Hematopoietic multipotent progenitor cell (in vitro differentiated cells): ENCODE measurements around the gene PSMG1. TPM values are rescaled to one million over a fixed set of nuclear protein-coding genes. Genes with fewer than 3 reads are reported as not detected.
A peak's percentile ranks its signal among the peaks of the same experiment; 100 is the strongest.
"Not testable (repeated sequence)": the region's sequence is repeated elsewhere in the genome, so short reads cannot be mapped to it uniquely, and the experiment has no call there.

Experiments used
- DNase-seq, 3 donors: peaks; one replicate each; pipeline ENCODE4 v3.0.0-alpha.2; 2011 to 2015; ENCODE audit warnings: low read depth in 2 of 3, low spot score in 2 of 3
- total RNA-seq: library from RNA; depleted of rRNA; stranded (reverse); fragments of >200 nt; gene quantifications from one replicate; pipeline ENCODE4 v1.2.3, GENCODE V29; 2012

The PSMG1 gene
- total RNA-seq, 1 donor = 21.3 TPM

DNA sequence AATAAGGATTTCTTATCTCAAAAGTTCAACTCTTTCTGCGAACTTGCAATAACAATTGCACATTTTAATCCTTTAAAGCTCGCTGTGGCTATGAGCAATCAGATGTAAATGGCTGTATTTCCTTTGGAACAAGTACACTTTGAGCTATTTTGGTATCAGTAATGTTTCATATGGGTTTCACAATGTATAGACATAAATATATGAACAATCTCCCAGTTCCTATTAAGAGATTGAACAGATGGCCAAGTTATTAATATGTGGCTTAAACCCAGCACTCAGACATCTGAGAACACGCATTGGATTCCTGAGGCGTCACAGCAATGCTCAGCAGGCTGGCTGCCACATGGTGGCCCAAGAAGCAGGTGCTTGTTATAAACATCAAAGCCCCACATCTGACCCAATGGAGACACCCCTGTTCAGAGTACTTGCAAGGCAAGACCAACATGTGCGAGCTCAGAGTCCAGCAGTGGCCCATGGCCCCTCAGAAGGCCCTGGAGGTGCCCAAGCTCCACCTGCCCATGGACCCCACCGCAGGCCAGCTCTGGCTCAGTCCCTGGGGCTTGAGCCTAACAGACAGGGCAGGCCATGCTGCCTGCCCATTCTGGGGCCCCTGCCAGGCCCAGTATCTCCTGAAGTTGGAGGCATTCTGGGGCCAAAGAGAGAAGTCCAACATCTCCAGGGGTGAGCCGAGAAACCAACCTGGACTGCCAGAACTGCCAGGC is 23.7 kb downstream of the PSMG1 start:
- DNase-seq = no peak

DNA sequence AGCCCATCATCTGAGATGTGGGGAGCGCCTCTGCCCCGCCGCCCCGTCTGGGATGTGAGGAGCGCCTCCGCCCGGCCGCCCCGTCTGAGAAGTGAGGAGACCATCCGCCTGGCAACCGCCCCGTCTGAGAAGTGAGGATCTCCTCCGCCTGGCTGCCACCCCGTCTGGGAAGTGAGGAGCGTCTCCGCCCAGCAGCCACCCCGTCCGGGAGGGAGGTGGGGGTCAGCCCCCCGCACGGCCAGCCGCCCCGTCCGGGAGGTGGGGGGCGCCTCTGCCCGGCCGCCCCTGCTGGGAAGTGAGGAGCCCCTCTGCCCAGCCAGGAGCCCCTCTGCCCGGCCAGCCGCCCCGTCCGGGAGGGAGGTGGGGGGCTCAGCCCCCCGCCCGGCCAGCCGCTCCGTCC is 26.0 kb downstream of the PSMG1 start:
- DNase-seq = not testable (repeated sequence)

DNA sequence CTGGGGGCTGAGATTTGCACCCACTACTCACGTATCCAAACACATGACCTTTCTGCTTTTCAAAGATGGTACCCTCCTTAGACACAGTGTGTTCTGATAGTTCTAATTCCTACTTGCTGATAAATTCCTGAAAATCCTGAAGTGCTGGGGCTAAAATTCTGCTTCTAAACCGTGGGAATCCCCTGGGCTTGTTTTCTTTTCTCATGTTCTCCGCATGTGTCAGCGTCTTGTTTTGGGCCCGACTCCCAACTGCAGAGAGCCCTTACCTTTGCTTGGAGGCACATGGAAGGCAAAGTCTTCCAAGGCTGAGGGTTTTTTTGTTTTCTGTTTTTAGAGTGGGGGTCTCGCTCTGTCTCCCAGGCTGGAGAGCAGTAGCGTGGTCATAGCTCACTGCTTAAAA is 27.2 kb downstream of the PSMG1 start:
- DNase-seq = no peak

DNA sequence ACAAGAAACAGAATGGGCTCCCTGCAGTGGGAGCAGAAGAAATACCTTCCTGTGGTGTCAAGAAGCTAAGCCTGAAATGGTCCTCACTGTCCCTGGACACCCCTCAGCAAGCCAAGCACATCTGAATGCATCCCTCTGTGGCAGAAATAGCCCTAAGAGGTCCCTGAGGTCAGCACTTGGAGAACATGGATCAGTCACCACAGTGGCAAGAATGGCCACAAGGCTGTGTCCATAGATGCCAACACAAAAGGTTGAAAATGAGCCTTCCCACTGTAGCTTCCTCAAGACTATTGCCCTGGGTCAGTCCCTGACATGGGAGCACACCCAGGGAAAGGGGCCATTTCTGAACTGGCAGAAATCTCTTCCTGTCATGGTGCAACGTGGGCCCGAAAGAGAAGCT is 27.7 kb downstream of the PSMG1 start:
- DNase-seq = no peak

DNA sequence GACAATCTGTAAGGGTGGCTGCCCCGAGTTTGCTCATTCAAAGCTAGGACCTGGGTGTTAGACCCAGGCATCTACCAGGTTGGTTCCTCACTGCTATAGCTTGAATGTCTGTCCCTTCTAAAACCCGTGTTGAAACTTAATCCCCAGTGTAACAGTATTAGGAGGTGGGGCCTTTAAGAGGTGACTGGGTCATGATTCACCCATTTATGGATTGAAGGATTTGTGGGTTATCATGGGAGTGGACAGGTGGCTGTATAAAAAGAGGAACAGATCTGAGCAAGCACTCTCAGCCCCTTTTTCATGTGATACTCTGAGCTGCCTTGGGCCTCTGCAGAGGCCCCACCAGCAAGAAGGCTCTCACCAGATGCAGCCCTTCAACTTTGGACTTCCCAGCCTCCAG is 29.4 kb downstream of the PSMG1 start:
- no peak for DNase-seq

DNA sequence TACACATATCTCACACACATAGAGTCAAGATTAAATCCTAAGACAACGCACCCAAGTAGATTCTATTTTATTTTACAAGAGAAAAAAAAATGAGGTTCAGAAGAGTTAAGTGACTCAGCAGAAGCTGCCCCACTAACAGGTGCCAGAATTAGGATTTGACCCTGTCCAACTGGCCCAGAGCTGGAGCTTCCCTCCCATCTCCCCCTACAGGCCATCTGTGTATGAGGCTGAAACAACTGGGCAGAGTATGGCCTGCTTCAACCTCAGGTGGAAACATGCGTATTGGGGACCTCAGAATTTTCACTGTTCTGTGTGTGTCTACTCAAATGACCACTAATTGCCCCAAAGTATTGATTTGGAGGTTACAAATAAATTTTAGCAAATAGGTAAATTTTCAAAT is 29.9 kb downstream of the PSMG1 start:
- peak in 2 of 3 donors; percentile 18 to 26 for DNase-seq

DNA sequence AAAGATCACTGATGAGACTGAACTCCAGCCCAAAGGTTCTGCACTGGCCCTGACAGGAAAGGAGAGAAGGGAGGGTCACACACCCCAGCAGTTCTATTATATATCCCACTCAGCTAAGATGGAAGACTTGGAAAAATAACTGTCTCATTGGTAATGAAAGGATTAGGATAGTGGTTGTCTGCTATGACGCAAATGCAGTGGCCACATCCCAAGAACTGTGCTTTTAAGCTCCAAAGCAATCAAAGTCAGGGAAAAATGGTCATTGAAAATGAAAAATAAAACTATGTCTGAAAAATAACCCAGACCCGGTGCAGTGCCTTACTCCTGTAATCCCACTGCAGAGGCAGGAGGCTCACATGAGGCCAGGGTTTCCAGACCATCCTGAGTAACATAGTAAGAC is 31.0 kb downstream of the PSMG1 start:
- no peak for DNase-seq

DNA sequence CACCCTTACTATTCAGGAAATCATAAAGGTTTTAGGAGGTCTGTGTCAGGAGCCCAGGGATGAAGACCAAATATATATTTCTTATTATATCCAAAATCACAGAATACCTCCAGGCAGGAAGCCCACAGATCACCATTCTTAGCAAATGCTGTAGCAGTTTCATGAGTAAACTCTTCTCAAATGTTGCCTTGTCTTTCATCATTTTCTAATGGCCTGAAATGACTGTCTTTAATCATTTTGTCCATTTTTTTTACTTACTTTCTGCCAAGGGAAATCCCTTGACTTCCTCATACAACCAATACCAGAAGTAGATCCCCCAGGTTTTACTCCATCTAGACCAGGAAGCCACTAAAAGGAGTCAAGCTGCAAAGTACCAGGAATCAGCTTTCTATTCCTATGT is 32.4 kb downstream of the PSMG1 start:
- DNase-seq = no peak

DNA sequence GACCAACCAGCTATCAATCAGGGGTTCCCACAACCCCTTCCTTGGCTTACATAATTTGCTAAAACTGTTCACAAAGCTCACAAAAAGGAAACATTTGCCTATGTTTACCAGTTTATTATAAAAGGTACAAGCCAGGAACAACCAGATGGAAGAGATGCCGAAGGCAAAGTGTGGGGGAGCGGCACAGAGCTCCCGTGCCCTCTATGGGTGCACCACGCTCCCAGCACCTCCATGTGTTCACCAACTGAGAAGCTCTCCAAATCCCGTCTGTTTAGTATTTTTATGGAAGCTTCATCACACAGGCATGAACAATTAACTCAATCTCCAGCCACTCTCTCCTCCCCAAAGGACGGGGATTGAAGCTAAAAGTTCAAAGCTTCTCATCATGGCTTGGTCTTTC is 32.9 kb downstream of the PSMG1 start:
- DNase-seq = no peak

DNA sequence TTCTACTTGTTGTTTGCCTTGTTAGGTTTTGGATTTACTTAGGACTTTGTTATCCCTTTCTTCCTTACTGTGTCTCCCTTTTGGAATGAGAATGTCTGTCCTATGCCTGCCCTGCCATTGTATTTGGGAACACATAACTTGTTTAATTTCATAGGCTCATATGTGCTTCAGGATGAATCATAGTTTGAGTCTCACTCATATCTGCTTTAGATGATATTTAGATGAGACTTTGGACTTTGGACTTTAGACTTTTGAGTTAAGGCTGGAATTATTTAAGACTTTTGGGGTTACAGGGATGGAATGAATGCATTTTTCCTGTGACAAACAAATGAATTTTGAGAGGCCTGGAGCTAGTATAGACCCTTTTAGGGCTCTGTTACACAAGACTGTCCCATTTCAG is 33.4 kb downstream of the PSMG1 start:
- no peak for DNase-seq

DNA sequence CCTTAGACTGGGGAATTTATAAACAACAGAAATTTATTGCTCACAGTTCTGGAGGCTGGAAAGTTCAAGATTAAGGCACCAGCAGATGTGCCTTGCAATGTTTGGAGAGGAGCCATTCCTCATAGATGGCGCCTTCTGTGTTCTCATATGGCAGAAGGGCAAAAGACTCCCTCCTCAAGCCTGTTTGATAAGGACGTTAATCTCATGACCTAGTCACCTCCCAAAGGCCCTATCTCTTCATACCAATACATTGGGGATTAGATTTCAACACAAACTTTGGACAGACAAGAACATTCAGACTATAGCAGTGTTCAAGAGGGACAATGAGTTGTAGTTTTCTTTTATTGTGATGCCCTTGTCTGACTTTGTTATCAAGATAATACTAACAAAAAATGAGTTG is 34.3 kb downstream of the PSMG1 start:
- DNase-seq = no peak

DNA sequence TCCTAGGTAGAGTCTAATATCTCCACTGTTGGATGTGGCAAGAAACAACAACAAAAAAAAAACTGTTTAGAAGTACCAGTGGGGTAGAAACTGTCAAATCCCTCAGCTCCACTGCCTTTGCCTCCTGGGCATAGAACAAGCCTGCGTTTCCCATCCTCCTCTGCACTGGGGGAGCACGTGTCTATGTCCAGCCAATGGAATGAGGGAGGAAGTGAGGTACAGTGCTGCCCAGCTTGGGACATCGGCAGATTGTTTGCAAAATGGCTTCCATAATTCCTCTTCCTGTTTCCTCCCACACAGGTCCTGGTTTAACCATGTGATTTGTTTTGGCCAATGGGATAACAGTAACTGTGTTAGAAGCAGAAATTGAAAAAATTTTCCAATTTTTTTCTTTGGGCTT is 39.1 kb downstream of the PSMG1 start:
- no peak for DNase-seq

DNA sequence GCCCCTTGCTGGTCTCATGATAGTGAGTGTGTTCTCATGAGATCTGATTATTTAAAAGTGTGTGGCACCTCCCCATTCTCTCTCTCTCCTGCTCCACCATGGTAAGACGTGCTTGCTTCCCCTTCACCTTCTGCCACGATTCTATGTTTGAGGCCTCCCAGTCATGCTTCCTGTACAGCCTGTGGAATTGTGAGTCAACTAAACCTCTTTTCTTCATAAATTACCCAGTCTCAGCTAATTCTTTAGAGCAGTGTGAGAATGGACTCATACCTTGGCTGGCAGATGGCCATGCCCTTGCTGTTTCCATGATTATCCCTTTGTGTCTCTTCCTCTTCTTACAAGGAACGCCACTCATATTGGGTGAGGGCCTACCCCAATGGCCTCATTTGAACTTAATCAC is 40.3 kb downstream of the PSMG1 start:
- DNase-seq = no peak

DNA sequence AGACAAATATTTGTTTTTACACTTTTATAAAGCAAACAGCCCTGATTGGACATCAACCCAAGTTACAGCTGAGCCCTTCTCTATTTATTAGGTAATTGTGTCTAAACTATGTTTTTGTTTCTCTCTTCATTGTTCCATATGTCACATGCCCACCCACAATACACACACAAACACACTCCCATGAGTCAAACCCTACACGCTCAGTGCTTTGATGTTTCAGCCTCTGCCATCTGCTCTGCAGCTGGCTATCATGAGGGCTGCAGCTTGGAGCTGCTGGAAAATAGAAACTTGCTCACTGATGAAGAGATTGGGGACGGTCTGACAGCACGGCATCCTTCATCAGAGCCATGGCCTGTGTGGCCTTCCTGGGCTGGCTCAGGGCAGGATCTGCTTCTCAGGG is 41.7 kb downstream of the PSMG1 start:
- DNase-seq = no peak

DNA sequence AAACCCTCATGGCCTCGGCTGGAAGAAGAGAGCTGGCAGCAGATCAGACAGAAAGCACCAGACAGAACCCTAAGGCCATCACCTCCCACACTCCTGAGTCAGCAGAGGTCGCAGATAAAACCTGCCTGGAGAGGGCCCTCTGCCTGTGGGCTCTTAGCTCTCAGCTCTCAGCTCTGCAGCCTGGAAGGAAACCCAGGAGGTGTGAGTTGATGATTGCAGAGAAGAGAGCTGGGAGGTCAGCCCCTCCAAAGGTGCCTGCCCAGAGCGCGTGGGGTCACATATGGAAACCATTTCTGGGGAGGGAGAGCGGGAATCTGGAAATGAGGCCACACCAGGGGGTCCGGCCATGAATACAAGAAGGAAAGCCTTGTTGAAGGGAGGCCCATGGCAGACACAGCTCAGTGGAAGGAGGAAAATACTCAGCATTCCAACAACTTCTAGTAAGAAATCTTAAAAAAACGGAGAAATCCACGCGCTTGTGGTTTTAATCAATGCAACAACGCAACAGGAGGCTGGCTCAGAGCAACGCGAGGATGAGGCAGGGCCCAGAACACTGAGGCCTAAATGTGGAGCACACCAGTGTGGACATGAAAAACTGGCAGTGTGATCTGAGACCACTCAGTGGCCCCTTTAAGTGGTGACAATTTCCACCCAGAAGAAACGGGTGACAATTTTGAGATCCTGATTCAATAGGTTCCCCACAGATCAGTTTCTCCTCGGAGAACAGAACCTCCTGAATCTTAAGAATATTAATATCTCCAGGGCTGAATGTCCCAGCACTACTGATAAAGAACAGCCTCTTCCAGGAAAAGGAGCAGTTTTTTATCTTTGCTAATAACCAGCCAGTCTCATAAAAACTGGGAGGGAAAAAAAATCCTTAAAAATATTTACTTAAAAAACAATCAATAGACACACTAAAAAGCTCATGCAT is 45.7 kb downstream of the PSMG1 start:
- peak in 1 of 3 donors; percentile 12 for DNase-seq

DNA sequence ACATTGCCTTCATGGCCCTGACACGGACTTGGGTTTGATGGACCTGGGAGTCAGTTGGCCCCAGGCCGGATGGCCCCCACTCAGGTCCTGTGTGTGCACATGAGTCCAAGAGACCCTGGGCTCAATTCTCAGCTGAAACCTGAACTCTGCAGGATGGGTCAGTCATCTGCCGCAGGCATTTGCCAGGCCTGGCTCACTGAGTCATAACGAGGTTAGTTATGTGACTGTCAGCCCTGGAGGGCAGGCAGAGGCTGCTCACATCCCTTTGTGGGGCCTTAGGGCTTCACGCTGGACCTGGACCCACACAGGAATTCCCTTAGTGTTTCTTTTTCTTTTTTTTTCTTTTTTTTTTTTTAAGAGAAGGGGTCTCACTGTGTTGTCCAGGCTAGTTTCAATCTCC is 46.5 kb downstream of the PSMG1 start:
- DNase-seq = no peak

DNA sequence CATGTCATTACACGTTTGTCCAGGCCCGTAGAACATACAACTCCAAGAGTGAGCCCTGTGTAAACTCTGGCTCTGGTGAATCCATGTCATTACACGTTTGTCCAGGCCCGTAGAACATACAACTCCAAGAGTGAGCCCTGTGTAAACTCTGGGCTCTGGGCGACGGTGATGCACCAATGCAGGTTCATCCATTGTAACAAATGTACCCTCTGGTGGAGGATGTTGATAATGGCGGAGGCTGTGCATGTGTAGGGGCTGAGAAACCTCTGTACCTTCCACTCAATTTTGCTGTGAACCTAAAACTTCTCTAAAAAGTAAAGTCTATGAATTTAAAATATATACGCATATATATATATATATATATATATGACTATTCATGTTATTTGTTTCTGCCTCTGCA is 47.1 kb downstream of the PSMG1 start:
- peak in 2 of 3 donors; percentile 59 to 85 for DNase-seq

DNA sequence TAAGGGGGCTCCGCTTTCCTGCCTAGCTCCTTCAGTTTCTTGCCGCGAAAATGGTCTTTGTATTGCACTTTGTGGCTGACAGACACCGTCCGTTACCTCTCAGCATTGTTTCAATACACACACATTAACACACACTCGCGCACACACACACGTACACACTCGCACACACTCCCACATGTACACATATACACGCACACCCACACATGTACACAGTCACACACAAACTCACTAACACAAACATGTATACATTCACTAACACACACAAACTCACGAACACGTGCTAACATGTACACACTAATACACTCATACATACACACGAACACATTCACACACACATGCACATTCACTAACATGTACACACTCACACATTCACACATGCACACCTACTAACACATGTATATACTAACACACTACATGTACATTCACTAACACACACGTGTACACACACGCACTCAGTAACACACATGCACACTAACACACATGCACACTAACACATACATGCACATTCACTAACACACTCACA is 48.9 kb downstream of the PSMG1 start:
- DNase-seq = no peak

DNA sequence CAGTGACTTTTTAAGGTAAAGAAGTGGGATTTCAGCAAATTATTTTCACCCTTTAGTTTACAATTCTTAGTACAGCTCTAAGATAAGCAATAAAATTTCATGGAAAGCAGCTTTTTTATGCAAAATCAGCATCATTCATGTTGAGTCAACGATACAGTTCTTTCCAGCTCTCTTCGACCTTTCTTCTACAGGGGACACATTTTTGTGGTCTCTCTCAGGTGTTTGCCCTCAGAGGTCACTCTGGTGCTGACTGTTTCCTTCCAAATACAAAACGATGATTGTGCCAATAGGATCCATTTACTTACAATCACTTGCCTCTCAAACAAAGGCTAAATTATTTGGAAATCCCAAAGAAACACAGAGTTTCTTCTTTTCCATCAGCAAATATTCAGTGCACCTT is 51.0 kb downstream of the PSMG1 start:
- no peak for DNase-seq

DNA sequence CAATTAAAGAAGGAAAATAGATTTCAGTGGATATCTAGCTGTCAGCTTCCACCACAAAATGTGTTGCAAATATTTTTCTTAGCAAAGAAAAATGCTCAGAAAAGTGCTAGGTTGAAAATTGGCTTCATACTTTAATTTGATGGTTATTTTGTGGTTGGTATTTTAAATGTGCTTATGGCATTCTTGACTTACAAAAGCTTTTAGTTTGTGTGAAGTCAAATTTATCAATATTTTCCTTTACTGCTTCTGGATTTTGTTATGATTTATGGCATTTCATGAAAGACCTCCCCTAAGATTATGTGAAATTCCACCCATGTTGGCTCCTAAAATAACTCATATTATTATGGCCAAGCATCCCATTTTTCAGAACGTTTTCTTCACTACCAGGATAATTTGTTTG is 51.5 kb downstream of the PSMG1 start:
- no peak for DNase-seq

DNA sequence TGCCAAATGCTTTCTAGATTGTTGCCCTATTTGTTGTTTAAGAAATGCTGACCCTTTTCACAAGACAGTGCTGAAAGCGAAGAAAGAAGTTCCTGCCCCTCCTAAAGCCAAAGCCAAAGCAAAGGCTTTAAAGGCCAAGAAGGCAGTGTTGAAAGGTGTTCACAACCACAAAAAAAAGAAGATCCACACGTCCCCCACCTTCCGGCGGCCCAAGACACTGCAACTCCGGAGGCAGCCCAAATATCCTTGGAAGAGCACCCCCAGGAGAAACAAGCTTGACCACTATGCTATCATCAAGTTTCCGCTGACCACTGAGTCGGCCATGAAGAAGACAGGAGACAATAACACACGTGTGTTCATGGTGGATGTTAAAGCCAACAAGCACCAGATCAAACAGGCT is 55.7 kb downstream of the PSMG1 start:
- DNase-seq = no peak

DNA sequence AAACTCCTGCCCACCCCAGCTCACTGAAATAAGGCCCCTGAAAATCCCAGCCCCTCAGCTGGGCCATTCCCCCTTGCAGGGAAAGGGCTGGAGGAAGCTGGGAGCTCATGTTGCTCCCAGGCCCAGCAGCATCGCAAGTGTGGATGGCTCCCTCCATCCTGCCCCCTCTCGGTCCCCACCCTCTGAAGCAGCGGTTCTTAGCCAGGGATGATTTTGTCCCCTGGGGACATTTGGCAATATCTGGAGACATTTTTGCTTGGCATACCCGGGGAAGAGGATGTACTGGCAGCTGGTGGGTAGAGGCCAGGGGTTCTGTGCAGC is 56.8 kb downstream of the PSMG1 start:
- DNase-seq = no peak
